Loucy (cell line): ENCODE results near the gene HMGXB4.

ENCODE experiments used
- CTCF ChIP-seq: fragments of 200-600 bp; sonication (generic); conservative IDR thresholded peaks from 2 replicates; pipeline ENCODE4 v1.5.1; 2014; ENCODE audit warnings: mild to moderate bottlenecking, antibody characterized with exemption, low read length
- EZH2phosphoT487 ChIP-seq: fragments of 200-600 bp; IDR thresholded peaks from 2 replicates; pipeline ENCODE4 v1.6.1; 2018; ENCODE audit warnings: antibody characterized with exemption, mild to moderate bottlenecking, moderate library complexity, borderline replicate concordance

GRCh38 chr22:35322126-35322525 is 64.8 kb downstream of the HMGXB4 start:
- TF ChIP-seq CTCF (no peak), EZH2phosphoT487 (no peak)
